Measurements from ENCODE around the gene DEDD.

DEDD gene

DNA sequence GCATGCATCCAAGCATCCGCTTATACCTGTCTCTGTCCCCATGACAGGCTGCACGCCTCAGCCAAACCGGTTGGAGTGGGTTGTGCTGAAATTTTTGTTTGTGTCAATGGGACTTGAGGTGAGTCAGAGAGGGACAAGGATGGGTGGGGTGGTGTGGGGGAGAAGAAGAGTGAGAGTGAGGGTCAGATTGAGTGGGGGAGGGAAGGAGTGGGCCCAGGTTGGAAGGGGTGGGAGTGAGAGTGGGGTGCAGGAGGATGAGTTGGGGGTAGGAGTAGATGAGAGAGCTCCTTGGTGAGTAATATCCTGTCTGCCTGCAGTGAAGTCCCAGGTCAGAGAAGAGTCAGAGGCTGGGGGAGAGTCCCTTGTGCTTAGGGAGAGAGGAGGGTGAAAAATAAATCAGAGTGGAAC, 39.8 kb downstream of the DEDD start:
- no peak overlapping the region for H3K27ac ChIP-seq (ENCODE audit: low read depth, low read length)
- H3K9ac ChIP-seq (ENCODE audit: low read length): no peak overlapping the region
- no peaks in the 10 kb centered on the region for H3K27me3 ChIP-seq (ENCODE audit: control insufficient read depth, insufficient read depth, low read length)
- H3K4me1 ChIP-seq (ENCODE audit: control insufficient read depth, insufficient read depth, low read length): peaks cover 3% of the 10 kb centered on the region
- no peak overlapping the region for H3K4me3 ChIP-seq (ENCODE audit: low read length)
- H3K36me3 ChIP-seq (ENCODE audit: control insufficient read depth, insufficient read depth, low read length): no peaks in the 10 kb centered on the region

DNA sequence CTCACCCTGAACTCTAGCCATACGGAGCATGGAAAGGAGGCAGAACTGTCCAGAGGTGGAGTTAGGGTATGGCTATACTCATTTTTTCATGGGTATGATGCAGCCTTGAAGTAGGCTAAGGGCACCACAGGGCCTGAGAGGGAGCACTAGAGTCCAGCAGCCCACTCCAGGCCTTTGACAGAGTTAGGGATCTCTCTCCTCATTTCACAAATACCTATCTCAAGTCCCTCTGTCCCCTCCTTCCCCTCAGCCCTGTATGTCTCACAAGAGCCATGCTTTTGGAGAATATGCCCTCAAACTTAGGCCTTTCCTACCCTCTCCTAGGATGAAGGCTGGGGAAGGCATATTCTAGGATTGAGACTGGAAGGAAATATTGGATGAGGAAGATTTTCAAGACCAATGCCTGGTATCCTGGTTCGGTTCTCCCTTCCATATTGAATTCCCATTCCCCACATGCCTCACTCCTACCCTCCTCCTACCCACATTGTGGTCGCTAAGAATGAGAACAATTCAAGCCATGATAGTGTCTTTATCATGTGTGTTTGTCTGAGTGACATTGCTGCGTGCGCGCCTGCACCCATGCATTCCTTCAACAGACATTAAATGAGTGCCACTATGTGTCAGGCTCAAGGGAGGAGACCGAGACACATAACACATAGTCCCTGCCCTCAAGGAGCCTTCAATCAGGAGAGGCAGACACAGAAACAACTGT, 40.5 kb downstream of the DEDD start:
- Histone ChIP-seq H3K4me3 (ENCODE audit: low read length) (no peak overlapping the region), H3K36me3 (ENCODE audit: control insufficient read depth, insufficient read depth, low read length) (no peaks in the 10 kb centered on the region), H3K9ac (ENCODE audit: low read length) (no peak overlapping the region), H3K27ac (ENCODE audit: low read depth, low read length) (no peak overlapping the region), H3K4me1 (ENCODE audit: control insufficient read depth, insufficient read depth, low read length) (no peaks in the 10 kb centered on the region), H3K27me3 (ENCODE audit: control insufficient read depth, insufficient read depth, low read length) (no peaks in the 10 kb centered on the region)

DNA sequence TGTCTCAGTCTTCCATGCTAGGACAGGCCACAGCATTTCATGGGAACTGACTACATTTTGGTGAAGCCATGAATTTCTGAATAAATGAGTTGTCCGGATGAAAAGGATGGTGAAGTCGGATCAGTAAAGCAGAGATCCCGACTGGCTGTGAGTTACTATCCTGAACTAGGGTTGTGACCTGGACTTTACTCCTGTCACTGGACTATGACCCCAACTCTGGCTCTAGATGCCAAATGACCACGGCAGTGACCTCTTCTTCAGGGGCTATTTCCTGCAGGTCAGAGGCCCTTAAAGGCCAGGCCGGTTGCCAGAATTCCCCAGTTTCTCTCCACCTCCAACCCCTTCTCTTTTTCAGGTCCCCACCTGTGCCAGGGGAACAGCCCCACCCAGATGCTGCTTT, 41.4 kb downstream of the DEDD start:
- H3K9ac ChIP-seq (ENCODE audit: low read length): no peak overlapping the region
- no peaks in the 10 kb centered on the region for H3K36me3 ChIP-seq (ENCODE audit: control insufficient read depth, insufficient read depth, low read length)
- H3K27ac ChIP-seq (ENCODE audit: low read depth, low read length): no peak overlapping the region
- no peak overlapping the region for H3K4me3 ChIP-seq (ENCODE audit: low read length)
- H3K4me1 ChIP-seq (ENCODE audit: control insufficient read depth, insufficient read depth, low read length): no peaks in the 10 kb centered on the region
- H3K27me3 ChIP-seq (ENCODE audit: control insufficient read depth, insufficient read depth, low read length): no peaks in the 10 kb centered on the region

DNA sequence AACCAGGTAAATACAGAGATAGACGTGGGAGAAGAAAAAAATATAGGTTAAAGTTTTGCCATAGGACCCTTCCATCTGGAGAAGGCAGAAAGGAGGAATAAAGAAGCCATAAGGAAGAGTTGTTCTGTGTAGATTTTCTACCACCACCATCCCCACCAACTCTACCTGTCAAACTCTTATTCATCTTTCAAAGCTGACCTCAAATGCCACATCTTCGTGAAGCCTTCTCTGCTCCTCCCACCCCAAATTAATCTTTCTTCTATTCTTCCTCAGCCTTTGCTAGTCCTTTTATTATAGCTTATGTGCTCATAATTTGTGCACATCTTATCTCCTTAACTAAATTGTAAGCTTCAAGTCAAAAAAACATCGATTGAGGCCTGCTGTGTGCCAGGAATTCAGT, 41.9 kb downstream of the DEDD start:
- Histone ChIP-seq H3K4me1 (ENCODE audit: control insufficient read depth, insufficient read depth, low read length) (no peaks in the 10 kb centered on the region), H3K9ac (ENCODE audit: low read length) (no peak overlapping the region), H3K4me3 (ENCODE audit: low read length) (no peak overlapping the region), H3K36me3 (ENCODE audit: control insufficient read depth, insufficient read depth, low read length) (no peaks in the 10 kb centered on the region), H3K27ac (ENCODE audit: low read depth, low read length) (no peak overlapping the region), H3K27me3 (ENCODE audit: control insufficient read depth, insufficient read depth, low read length) (no peaks in the 10 kb centered on the region)

DNA sequence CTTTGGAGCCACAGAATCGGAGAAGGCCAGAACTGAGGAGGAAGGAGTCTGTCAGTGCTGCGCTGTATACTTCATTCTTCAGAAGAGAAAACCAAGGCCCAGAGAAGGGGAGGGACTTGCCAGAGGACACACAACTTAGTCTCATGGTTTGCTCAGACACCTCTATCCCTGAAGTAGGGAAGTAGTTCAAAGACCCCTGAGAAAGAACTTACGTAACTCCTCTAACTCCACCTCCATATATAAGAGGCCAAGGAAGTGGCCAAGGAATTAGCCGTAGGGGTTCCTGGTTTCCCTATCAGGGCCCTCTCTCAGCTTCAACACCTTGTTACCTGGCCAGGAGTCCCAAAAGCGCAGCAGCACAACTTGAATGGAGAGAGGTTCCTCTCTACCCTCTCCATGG, 42.5 kb downstream of the DEDD start:
- H3K36me3 ChIP-seq (ENCODE audit: control insufficient read depth, insufficient read depth, low read length): no peaks in the 10 kb centered on the region
- H3K27me3 ChIP-seq (ENCODE audit: control insufficient read depth, insufficient read depth, low read length): no peaks in the 10 kb centered on the region
- no peak overlapping the region for H3K27ac ChIP-seq (ENCODE audit: low read depth, low read length)
- H3K4me3 ChIP-seq (ENCODE audit: low read length): no peak overlapping the region
- no peaks in the 10 kb centered on the region for H3K4me1 ChIP-seq (ENCODE audit: control insufficient read depth, insufficient read depth, low read length)
- H3K9ac ChIP-seq (ENCODE audit: low read length): no peak overlapping the region

DNA sequence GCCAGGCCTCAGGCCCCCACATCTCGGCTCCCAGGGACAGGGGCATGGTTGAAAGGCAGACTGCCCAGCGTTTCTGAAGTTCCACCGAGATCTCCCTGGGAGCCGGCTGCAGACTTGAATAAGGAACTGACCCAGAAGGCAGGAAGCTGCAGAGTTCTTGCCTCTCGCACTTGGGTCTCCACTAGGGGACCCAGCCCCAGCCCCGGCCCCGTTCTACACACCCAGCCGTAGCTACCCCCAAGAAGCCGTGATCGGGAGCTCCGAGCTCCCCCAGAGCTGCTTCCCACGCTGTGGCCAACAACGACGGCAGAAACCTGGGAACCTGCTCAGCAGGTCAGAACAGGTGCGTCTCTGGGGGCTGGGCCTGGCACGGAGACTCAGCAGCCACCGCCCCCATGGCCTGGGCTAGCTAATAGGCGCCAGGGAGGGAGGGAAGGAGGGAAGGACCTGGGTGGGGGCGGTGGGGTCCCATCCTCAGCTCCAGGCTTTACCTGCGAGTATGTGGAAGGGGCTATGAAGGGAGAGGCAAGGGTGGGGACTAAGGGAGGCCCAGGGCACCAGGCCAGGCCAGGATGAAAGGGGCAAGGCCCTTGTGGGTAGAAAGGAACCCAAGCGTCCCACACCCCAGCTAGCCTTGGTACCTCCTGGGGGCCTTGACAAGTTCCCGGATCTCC, 43.1 kb downstream of the DEDD start, which contains the start of gene NECTIN4:
TSS of gene NECTIN4 (minus strand) at position 308 of the 674 bp plus-strand sequence. CDS start at position 46, 262 bp downstream.
- H3K4me1 ChIP-seq (ENCODE audit: control insufficient read depth, insufficient read depth, low read length): no peaks in the 10 kb centered on the region
- H3K27me3 ChIP-seq (ENCODE audit: control insufficient read depth, insufficient read depth, low read length): no peaks in the 10 kb centered on the region
- H3K4me3 ChIP-seq (ENCODE audit: low read length): no peak within 1 kb of the TSS
- no peaks in the 10 kb centered on the region for H3K36me3 ChIP-seq (ENCODE audit: control insufficient read depth, insufficient read depth, low read length)
- no peak within 1 kb of the TSS for H3K27ac ChIP-seq (ENCODE audit: low read depth, low read length)
- no peak within 1 kb of the TSS for H3K9ac ChIP-seq (ENCODE audit: low read length)

DNA sequence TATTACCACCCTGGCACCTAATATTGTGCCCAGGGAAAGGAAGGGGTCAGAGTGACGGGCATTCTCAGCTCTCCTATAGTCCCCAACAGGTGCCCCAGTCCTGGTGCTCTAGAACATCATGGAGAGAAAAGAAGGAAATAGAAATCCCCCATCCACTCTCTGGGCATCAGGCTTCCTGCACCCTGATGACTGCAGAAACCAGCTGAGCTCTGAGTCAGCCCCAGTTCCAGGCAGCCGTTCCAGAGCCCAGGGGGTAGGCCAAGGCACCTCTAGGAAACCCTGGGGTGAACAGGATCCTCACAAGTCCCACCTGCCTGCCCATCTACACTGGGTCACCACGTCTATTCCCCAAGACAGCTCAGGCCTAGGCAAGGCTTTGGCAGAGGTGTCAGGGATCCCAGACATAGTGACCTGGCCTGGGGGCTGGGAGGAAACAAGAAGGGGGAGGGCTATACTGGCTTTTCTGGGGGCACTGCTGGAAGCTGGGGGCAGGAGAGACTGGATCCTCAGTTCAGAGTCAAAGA, 43.8 kb downstream of the DEDD start:
- H3K9ac ChIP-seq (ENCODE audit: low read length): no peak overlapping the region
- H3K4me3 ChIP-seq (ENCODE audit: low read length): no peak overlapping the region
- no peaks in the 10 kb centered on the region for H3K4me1 ChIP-seq (ENCODE audit: control insufficient read depth, insufficient read depth, low read length)
- no peak overlapping the region for H3K27ac ChIP-seq (ENCODE audit: low read depth, low read length)
- H3K27me3 ChIP-seq (ENCODE audit: control insufficient read depth, insufficient read depth, low read length): no peaks in the 10 kb centered on the region
- H3K36me3 ChIP-seq (ENCODE audit: control insufficient read depth, insufficient read depth, low read length): no peaks in the 10 kb centered on the region

DNA sequence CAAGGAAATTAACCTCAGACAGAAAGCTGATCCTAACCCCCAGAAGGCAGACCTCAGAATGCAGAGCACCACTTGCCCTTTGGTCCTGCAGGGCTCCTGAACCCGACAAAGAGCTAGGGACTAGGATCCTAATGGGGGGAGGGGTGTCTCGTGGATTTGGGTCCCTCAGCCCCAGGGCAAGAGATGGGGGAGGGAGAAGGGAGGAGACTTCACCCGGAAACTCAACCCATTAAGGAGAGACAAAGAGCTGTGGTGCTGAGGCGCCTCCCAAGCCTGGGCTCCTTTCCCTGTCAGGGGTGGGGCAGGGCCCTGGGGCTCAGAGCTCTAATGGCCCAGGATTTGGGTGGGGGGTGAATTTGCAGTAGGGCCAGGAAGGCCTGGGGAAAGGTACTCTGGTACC, 46.0 kb downstream of the DEDD start:
- Histone ChIP-seq H3K4me1 (ENCODE audit: control insufficient read depth, insufficient read depth, low read length) (no peaks in the 10 kb centered on the region), H3K27me3 (ENCODE audit: control insufficient read depth, insufficient read depth, low read length) (no peaks in the 10 kb centered on the region), H3K9ac (ENCODE audit: low read length) (no peak overlapping the region), H3K4me3 (ENCODE audit: low read length) (no peak overlapping the region), H3K36me3 (ENCODE audit: control insufficient read depth, insufficient read depth, low read length) (no peaks in the 10 kb centered on the region), H3K27ac (ENCODE audit: low read depth, low read length) (no peak overlapping the region)

DNA sequence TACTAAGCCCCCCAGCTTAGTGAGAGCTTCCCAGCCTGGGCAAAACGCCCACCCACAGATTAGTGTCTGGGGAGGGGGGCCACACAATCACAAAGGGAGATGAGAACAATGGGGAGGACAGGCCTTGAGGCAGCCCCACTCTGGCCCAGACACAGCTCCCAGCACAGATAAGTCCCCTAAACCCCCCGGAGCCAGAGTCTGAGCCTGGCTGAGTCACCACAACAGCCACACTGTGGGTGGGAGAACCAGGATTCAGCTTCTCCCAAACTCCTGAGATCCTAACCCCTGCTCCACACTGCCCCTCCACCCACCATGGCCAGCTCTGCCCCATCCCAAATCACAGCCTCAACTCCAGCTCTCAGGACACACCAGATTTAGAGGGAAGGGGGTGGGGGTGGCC, 47.3 kb downstream of the DEDD start:
- Histone ChIP-seq H3K36me3 (ENCODE audit: control insufficient read depth, insufficient read depth, low read length) (no peaks in the 10 kb centered on the region), H3K4me1 (ENCODE audit: control insufficient read depth, insufficient read depth, low read length) (no peaks in the 10 kb centered on the region), H3K4me3 (ENCODE audit: low read length) (no peak overlapping the region), H3K9ac (ENCODE audit: low read length) (no peak overlapping the region), H3K27ac (ENCODE audit: low read depth, low read length) (no peak overlapping the region), H3K27me3 (ENCODE audit: control insufficient read depth, insufficient read depth, low read length) (no peaks in the 10 kb centered on the region)

DNA sequence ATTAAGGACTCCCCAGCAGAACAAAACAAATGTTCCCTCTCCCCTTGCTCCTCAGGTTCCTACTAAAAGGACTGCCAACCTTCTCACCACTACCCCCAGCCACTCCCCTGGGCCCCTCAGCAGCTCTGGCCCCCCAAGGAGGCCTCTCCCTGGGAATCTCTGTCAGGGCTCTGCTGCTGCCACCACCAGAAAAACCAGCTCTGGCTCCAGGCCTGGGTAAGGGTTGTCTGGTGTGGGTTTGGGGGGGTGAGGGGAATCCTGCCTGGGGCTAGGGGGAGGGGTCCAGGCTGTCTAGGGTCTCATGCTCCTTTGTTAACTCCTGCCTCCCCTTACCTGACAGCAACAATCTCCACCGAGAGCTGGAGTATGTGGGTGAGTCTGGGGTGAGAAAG, 47.9 kb downstream of the DEDD start:
- H3K27me3 ChIP-seq (ENCODE audit: control insufficient read depth, insufficient read depth, low read length): no peaks in the 10 kb centered on the region
- no peak overlapping the region for H3K9ac ChIP-seq (ENCODE audit: low read length)
- H3K4me1 ChIP-seq (ENCODE audit: control insufficient read depth, insufficient read depth, low read length): no peaks in the 10 kb centered on the region
- no peak overlapping the region for H3K4me3 ChIP-seq (ENCODE audit: low read length)
- H3K27ac ChIP-seq (ENCODE audit: low read depth, low read length): no peak overlapping the region
- no peaks in the 10 kb centered on the region for H3K36me3 ChIP-seq (ENCODE audit: control insufficient read depth, insufficient read depth, low read length)

DNA sequence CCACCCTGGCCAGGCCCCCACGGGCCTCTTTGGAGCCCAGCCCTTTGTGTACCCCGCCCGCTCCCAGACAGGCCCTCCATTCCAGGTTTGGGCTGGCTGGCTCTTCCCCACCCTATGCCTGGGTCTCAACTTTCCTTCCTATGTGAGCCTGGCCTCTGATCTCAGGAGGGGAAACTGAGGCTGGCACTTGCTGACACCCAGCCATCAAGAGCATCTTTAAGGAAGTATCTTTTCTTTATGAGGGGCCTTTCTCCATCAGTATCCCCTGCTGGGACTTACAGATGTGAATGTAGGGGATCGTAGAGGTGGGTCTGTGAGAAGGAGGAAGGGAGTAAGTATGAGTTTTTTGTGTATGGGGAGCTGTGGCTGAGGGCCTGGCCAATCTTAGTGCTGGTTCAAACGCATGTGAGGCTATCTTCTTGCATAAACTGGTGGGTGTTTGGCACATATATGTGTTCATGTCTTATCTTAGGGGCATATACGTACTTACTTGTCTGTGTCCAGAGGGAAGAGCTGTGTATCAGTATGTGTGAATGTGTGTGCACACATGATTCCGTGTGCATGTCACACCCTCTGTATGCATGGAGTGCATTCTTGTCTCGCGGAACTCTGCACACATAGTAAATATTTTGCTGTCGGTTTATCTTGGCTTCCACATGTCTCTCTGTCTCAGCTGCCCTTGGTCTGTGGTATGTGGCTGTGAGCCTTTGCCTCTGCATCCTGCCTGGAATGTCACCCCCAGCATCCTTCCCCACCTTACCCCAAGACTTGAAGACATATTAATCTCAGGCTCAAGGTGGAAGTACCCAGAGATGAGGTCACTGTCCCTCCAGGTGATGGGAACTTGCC, 48.5 kb downstream of the DEDD start:
- no peak overlapping the region for H3K9ac ChIP-seq (ENCODE audit: low read length)
- no peaks in the 10 kb centered on the region for H3K27me3 ChIP-seq (ENCODE audit: control insufficient read depth, insufficient read depth, low read length)
- no peaks in the 10 kb centered on the region for H3K4me1 ChIP-seq (ENCODE audit: control insufficient read depth, insufficient read depth, low read length)
- no peaks in the 10 kb centered on the region for H3K36me3 ChIP-seq (ENCODE audit: control insufficient read depth, insufficient read depth, low read length)
- no peak overlapping the region for H3K4me3 ChIP-seq (ENCODE audit: low read length)
- no peak overlapping the region for H3K27ac ChIP-seq (ENCODE audit: low read depth, low read length)

DNA sequence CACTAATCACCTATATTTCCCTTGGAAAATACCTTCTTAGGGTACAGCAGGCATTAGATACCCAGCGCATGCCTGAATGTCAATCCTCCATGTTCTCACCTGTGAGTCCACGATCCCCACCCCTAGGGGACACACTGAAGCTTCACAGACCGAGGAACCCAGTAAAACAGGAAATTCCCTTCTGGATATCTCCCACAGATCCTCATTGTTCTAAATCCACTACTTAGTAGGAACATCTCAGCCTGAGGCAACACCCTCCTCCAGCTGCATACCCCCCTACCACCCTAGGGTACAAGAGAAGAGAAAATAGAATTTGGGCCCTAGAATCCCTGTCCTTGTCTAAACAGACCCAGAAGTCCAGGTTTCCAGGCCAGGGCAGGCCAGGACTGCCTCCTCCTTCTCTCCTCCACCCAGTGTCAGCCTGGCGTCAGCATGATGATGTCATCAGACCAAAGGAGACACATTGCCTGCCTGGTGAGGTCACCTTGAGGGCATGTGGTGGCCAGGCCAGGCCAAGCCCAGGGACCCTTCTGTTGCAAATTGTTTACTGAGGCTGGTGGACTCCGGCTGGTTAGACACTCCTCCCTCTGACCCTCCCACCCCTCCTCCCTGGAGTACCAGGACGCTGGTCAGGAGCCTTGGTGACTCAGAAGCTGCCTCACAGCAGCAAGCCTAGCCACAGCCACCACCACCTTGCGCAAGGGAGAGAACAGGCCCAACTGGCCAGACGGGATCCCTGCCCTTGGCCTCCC, 49.3 kb downstream of the DEDD start:
- H3K27ac ChIP-seq (ENCODE audit: low read depth, low read length): no peak overlapping the region
- H3K27me3 ChIP-seq (ENCODE audit: control insufficient read depth, insufficient read depth, low read length): no peaks in the 10 kb centered on the region
- H3K36me3 ChIP-seq (ENCODE audit: control insufficient read depth, insufficient read depth, low read length): no peaks in the 10 kb centered on the region
- H3K4me1 ChIP-seq (ENCODE audit: control insufficient read depth, insufficient read depth, low read length): no peaks in the 10 kb centered on the region
- no peak overlapping the region for H3K9ac ChIP-seq (ENCODE audit: low read length)
- no peak overlapping the region for H3K4me3 ChIP-seq (ENCODE audit: low read length)

Measured in rectal smooth muscle tissue (tissue), 1 donor.